AG09309 (cell line): Measurements from ENCODE around the gene GRHL1.

Experiments used
- DNase-seq: peaks from one replicate; pipeline ENCODE4 v3.0.0-alpha.2; 2010; ENCODE audit warnings: low read depth
- H3K4me3 ChIP-seq: 2 replicates; pipeline ENCODE4 v1.5.1; 2011; ENCODE audit warnings: mild to moderate bottlenecking, low read depth, low read length, moderate library complexity; ENCODE audit not compliant: control insufficient read depth
- TF ChIP-seq, protein P1 (sequence below): IDR thresholded peaks from 2 replicates; pipeline ENCODE4 v1.5.1; 2011; ENCODE audit warnings: mild to moderate bottlenecking, low read depth, low read length, inconsistent platforms; ENCODE audit not compliant: insufficient read depth, control insufficient read depth; ENCODE audit errors: missing control alignments

The GRHL1 gene

DNA sequence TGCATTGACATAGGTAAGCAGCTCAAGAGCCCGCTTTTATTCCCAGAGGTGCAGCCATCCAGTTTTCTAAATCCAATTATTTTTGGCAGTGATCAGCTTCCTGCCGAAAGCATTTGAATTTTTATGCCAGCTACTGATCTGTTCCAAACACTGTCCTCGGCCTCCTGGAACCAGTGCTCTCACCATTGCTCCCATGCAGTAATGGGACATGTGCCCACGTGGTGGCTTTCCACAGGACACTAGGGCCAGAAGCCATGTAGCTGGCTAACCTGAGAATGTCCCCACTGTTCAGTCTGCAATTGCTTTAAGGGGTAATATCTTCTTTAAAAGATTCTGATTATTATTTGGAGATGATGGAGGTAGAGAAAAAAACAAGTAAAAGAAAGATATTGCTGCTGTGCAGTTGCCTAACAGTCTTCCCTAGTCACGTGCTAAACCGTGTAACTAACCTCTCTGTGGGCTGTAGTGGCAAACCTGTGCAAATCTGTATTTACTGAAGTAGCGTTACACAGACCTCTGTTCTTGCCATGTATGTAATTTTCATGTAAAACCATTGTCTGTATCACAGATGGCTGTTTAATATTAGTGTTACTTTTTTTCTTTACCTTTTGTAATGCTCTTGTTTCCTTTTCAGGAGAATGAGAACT, 13.0 kb downstream of the GRHL1 start:
- TF ChIP-seq, protein P1, sequence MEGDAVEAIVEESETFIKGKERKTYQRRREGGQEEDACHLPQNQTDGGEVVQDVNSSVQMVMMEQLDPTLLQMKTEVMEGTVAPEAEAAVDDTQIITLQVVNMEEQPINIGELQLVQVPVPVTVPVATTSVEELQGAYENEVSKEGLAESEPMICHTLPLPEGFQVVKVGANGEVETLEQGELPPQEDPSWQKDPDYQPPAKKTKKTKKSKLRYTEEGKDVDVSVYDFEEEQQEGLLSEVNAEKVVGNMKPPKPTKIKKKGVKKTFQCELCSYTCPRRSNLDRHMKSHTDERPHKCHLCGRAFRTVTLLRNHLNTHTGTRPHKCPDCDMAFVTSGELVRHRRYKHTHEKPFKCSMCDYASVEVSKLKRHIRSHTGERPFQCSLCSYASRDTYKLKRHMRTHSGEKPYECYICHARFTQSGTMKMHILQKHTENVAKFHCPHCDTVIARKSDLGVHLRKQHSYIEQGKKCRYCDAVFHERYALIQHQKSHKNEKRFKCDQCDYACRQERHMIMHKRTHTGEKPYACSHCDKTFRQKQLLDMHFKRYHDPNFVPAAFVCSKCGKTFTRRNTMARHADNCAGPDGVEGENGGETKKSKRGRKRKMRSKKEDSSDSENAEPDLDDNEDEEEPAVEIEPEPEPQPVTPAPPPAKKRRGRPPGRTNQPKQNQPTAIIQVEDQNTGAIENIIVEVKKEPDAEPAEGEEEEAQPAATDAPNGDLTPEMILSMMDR = no peak
- H3K4me3 ChIP-seq = no peak overlapping the region
- no peak for DNase-seq

DNA sequence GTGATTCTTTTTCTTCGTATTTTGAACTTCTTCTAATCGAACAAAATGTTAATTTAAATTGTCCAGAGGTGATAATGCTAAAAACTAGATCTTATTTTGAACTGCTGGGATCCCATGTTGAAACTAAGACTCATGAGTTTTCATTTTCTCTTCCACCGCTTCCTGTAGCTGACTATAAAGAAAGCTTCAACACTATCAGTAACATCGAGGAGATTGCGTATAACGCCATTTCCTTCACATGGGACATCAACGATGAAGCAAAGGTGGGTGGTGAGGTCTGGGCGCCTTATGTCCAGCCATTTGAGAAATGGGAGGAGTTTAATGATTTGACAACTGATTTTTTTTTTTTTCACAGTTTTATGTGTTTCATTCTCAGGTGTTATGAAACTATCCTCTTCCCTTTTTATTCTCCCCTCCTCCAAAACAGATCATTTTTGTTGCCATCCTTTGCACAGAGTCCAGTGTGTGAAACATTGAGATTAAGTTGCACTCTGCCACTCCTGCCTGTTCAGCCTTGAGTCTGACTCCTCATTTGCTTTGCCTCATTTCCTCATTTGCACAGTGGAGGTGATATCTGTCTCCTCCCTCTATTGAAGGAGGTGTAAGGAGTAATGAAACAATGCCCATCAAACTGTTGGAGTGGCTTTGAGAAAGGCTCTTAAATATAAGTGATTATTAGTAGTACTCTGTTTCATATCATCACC, 13.8 kb downstream of the GRHL1 start:
- H3K4me3 ChIP-seq = no peak overlapping the region
- TF ChIP-seq, protein P1 = no peak
- no peak for DNase-seq

DNA sequence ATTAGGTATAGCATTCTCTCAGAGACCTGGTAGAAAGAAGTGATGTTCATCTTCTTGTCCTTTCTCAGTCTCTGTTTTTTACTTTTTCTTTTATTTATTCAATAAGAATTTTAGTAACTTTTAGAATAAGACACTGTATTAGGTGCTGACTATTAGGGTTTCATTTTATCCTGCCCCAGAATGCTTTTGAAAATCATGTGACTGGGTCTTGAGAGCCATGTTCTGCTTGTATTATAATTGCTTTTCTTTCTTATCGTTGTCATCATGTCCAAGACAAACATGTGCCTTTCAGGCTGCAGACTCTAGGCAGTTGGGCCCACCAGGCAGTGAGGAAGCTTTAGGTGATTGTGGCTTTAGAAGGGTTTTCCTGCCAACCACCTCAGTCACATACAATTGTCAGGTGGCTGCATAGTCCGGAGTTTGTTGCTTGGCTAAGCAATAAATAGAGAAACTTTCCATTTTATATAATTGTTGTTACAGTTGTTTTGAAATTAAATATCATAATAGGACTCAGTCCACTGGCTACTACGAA, 15.1 kb downstream of the GRHL1 start:
- TF ChIP-seq, protein P1 = no peak
- DNase-seq = no peak
- no peak overlapping the region for H3K4me3 ChIP-seq

DNA sequence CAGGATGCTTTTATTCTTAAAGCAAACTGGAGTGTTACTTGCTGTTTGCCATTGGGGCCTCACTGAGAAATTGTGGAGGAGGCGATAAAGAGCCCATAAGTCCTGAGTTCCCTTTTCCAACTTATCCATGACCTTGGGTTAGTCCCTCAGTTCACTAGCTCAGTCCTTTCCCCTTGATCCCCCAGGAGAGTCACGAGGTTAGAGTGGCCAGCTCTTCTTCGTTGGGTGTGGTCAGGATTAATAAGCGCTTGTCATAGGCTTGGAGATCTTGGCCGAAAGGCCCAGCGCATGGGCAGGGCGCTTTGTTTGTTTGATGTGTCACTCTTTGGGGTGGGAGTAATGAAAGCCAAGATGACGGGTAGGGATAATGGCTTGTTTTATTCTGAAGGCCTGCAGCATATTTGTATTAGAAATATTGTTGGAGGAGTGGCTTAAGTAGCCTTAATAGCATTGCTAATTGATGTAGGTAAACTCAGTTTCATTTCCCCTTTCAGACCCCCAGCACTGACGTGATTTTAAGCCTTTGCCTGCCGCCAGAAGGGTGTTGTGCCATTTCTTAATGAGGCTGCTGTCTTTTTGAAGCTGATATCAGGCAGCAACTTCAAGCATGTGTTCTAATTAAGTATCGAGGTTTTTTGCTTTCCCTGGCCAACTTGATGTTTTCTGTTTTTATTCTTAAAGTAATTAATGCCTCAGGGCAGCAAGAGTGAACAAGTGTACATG, 15.7 kb downstream of the GRHL1 start:
- H3K4me3 ChIP-seq = no peak overlapping the region
- DNase-seq = no peak
- TF ChIP-seq, protein P1 = no peak

DNA sequence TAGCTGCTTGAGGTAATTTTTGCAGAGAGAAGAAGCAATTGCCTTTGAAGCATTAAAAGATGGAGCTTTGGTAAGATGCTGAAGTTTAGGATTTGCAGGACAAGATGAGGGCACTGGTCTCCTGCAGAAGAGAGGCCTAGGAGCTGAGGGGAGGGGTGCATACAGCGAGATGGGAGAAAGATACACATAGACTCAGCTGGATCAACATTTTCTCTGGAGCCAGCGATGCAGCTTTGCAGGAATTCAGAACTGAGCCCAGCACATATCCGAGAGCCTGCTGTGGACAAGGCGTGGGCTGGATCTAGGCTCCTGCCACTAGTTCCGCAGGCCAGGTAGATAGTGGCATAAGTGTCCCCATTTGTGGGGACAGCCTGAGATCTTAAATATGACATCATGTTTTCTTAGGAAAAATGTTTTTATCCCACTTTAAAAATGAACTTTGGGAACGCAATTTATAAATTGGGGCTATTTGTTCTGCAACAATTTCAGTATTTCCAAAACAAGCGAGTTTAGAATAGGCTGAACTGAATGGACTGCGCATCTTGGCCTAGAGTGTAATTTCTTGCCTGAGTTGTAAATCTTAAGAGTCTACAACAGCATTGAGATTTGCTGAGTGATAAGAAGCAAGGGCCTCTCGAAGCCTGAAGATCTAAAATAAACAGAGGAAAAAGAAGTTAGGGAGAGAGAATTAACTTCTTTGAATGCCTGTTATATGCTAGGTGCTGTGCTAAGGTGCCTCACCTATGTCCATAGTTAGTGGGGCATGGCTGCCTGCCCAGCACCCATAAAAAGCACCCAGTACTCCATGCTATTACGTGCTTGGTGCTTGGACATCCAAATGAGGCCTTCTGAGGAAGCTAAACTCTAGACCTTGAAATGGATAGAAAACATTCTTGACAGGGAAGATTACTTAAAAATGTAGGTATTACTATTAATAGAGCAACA, 17.3 kb downstream of the GRHL1 start:
- DNase-seq = no peak
- H3K4me3 ChIP-seq = no peak overlapping the region
- TF ChIP-seq, protein P1 = no peak
